Nephron (organoid): ENCODE measurements around the gene HSP90AB1.

ENCODE experiments used
- H3K27ac Mint-ChIP-seq, 3 experiments: 2 replicates each; pipeline ENCODE4 v1.8.0; 2020; ENCODE audit warnings: mixed read lengths in 3 of 3, mild to moderate bottlenecking in 2 of 3, moderate library complexity in 1 of 3
- H3K27me3 Mint-ChIP-seq: 2 replicates; pipeline ENCODE4 v1.8.0; 2021; ENCODE audit warnings: low read depth, mild to moderate bottlenecking, moderate library complexity, mixed read lengths
- H3K36me3 Mint-ChIP-seq: 2 replicates; pipeline ENCODE4 v1.8.0; 2020; ENCODE audit warnings: low read depth, mixed read lengths
- H3K4me1 Mint-ChIP-seq: 2 replicates; pipeline ENCODE4 v1.8.0; 2020; ENCODE audit warnings: mixed read lengths
- H3K4me3 Mint-ChIP-seq, 3 experiments: 2 replicates each; pipeline ENCODE4 v1.8.0; 2020; ENCODE audit warnings: mild to moderate bottlenecking in 3 of 3, mixed read lengths in 3 of 3, moderate library complexity in 2 of 3
- H3K9me3 Mint-ChIP-seq: 2 replicates; pipeline ENCODE4 v1.8.0; 2020; ENCODE audit warnings: mixed read lengths
- CTCF ChIP-seq, 3 experiments: fragments of 200-600 bp; sonication (generic); IDR thresholded peaks; one replicate each; pipeline ENCODE4 v1.5.0; 2021; ENCODE audit warnings: antibody characterized with exemption in 3 of 3; ENCODE audit not compliant: unreplicated experiment in 3 of 3

The HSP90AB1 gene

GRCh38 chr6:44232676-44233566 lies 14.0 kb upstream of the HSP90AB1 start:
- Mint-ChIP-seq H3K36me3 (no peaks in the 10 kb centered on the region), H3K27ac (peak overlapping the region in 1 of 3 experiments; percentile 90), H3K27me3 (peaks cover 3% of the 10 kb centered on the region), H3K4me1 (peaks cover 53% of the 10 kb centered on the region), H3K4me3 (no peak overlapping the region), H3K9me3 (no peaks in the 10 kb centered on the region)
- no peak for TF ChIP-seq CTCF (IDR thresholded peaks at IDR 0.05; ENCODE audit: unreplicated experiment in 3 of 3)

GRCh38 chr6:44233567-44234100 lies 13.3 kb upstream of the HSP90AB1 start:
- no peak for TF ChIP-seq CTCF (IDR thresholded peaks at IDR 0.05; ENCODE audit: unreplicated experiment in 3 of 3)
- Mint-ChIP-seq H3K36me3 (no peaks in the 10 kb centered on the region), H3K9me3 (no peaks in the 10 kb centered on the region), H3K4me3 (no peak overlapping the region), H3K27me3 (peaks cover 3% of the 10 kb centered on the region), H3K4me1 (peaks cover 54% of the 10 kb centered on the region), H3K27ac (peak overlapping the region; percentile 90 to 91 (median 91))

- peak; percentile 58 to 64 (median 60) for TF ChIP-seq CTCF (IDR thresholded peaks at IDR 0.05; ENCODE audit: unreplicated experiment in 3 of 3)
- peaks cover 5% of the 10 kb centered on the region for H3K27me3 Mint-ChIP-seq
- peak overlapping the region; percentile 90 to 91 (median 91) for H3K27ac Mint-ChIP-seq
- H3K36me3 Mint-ChIP-seq = no peaks in the 10 kb centered on the region
- peaks cover 46% of the 10 kb centered on the region for H3K4me1 Mint-ChIP-seq
- no peaks in the 10 kb centered on the region for H3K9me3 Mint-ChIP-seq
- peak overlapping the region in 2 of 3 experiments; percentile 19 to 42 for H3K4me3 Mint-ChIP-seq
Measured at GRCh38 chr6:44234101-44235025, 12.5 kb upstream of the HSP90AB1 start.

GRCh38 chr6:44235269-44235668 lies 11.6 kb upstream of the HSP90AB1 start:
- peaks cover 6% of the 10 kb centered on the region for H3K27me3 Mint-ChIP-seq
- peaks cover 45% of the 10 kb centered on the region for H3K4me1 Mint-ChIP-seq
- no peaks in the 10 kb centered on the region for H3K36me3 Mint-ChIP-seq
- peak overlapping the region; percentile 90 to 91 (median 91) for H3K27ac Mint-ChIP-seq
- TF ChIP-seq CTCF (IDR thresholded peaks at IDR 0.05; ENCODE audit: unreplicated experiment in 3 of 3) = no peak
- H3K9me3 Mint-ChIP-seq = no peaks in the 10 kb centered on the region
- peak overlapping the region in 2 of 3 experiments; percentile 4 to 42 for H3K4me3 Mint-ChIP-seq

- peak overlapping the region in 1 of 3 experiments; percentile 30 for H3K27ac Mint-ChIP-seq
- H3K4me1 Mint-ChIP-seq = peaks cover 42% of the 10 kb centered on the region
- no peak for TF ChIP-seq CTCF (IDR thresholded peaks at IDR 0.05; ENCODE audit: unreplicated experiment in 3 of 3)
- no peaks in the 10 kb centered on the region for H3K9me3 Mint-ChIP-seq
- peak overlapping the region in 1 of 3 experiments; percentile 42 for H3K4me3 Mint-ChIP-seq
- H3K27me3 Mint-ChIP-seq = peaks cover 6% of the 10 kb centered on the region
- H3K36me3 Mint-ChIP-seq = no peaks in the 10 kb centered on the region
Measured at GRCh38 chr6:44235891-44236516, 10.9 kb upstream of the HSP90AB1 start.
